Adipose tissue (tissue), 3 donors: Measurements from ENCODE around the gene ZNF576. TPM values are rescaled to one million over a fixed set of nuclear protein-coding genes. Genes with fewer than 3 reads are reported as not detected.
"Not testable (repeated sequence)": the region's sequence is repeated elsewhere in the genome, so short reads cannot be mapped to it uniquely, and the experiment has no call there.

ENCODE experiments used
- H3K27ac ChIP-seq: one replicate; pipeline ENCODE4 v1.5.1; 2013; ENCODE audit warnings: low read depth, low read length
- WGBS, 3 donors: extraction: QIAGEN DNeasy Blood & Tissue Kit; methylation state at CpG; one replicate each; pipeline ENCODE4 v1.1.7; 2013; 5-methylcytosine and 5-hydroxymethylcytosine counted together
- polyA plus RNA-seq, 3 donors: library from polyadenylated mRNA; stranded (reverse); fragments of 200-250 nt; gene quantifications; one replicate each; pipeline ENCODE4 v1.2.3, GENCODE V29; 2013
- donor health status: healthy with polysubstance abuse.
- donor health status: Bipolar disorder and iron deficiency.
- donor health status: healthy.

The ZNF576 gene
- polyA plus RNA-seq: 10 to 100 TPM; 10.4 to 15.4 (median 12.3) TPM

- H3K27ac ChIP-seq: peak within 1 kb of the TSS; percentile 85
- WGBS, 3 donors: 0 to 1% (median 0%) methylated on average over 60 of the region's 60 CpGs
Measured at GRCh38 chr19:43595999-43596841, at the start of gene ZNF576, which contains the start of gene IRGQ. Gene ZNF576, plus strand, starts transcription at chr19:43596595. Its CDS starts 514 bp downstream, at chr19:43597109. Gene IRGQ, minus strand, starts transcription at chr19:43596134. Its CDS starts 796 bp downstream, at chr19:43595338.

DNA sequence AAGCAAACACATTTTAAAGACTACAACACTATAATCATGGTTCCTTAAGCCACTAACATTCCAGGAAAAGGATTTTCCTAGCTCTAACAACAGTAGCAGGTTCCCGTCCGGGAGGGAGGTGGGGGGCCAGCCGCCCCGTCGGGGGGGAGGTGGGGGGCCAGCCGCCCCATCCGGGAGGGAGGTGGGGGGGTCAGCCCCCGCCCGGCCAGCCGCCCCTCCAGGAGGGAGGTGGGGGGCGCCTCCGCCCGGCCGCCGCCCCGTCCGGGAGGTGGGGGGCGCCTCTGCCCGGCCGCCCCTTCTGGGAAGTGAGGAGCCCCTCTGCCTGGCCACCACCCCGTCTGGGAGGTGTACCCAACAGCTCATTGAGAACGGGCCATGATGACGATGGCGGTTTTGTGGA lies 48.5 kb upstream of the ZNF576 start:
- H3K27ac ChIP-seq: not testable (repeated sequence)
- WGBS, 3 donors: 89 to 100% (median 90%) methylated on average over 5 to 17 of the region's 24 CpGs

- WGBS, 3 donors: 86 to 89% (median 86%) methylated on average over 2 of the region's 2 CpGs
- H3K27ac ChIP-seq: no peak overlapping the region
Measured at GRCh38 chr19:43548706-43549105, 47.7 kb upstream of the ZNF576 start.

DNA sequence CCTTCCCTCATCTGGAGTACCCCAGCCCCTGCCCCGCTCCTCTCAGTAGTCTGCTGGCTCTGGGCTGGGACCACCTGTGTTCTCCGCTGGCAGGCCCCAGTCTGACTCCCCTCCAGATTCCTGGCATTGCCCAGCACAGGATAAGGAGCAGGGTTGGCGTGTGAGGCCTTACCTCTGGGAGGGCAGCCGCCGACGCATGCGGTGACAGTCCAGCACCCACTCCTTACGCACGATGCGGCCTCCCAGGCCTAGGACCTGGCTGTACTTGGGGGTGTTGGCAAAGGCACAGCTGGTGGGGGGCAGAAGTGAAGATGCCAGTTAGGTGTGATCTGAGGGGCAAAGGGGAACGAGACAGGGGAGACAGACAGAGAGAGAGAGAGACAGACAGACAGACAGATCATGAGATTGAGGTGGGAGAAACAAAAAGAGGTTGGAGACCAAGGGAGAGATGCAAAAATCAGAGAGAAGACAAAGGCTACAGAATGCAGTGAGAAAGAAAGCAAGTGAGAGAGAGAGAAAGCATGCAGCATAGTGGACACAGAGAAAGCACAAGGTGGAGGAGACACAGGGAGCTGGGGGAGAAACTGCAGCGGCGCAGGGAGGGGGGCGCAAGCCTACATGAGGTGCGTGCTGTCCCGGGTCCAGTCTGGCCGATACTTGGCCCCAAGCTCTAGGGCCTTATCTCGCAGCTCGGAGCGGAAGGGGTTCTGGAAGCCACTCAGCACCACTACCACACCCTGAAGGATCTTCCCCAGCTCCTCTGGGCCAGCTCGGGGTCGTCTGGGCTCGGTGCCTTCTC lies 44.8 kb upstream of the ZNF576 start:
- no peak overlapping the region for H3K27ac ChIP-seq
- 90 to 95% (median 94%) methylated on average over 22 to 23 of the region's 23 CpGs for WGBS, 3 donors

DNA sequence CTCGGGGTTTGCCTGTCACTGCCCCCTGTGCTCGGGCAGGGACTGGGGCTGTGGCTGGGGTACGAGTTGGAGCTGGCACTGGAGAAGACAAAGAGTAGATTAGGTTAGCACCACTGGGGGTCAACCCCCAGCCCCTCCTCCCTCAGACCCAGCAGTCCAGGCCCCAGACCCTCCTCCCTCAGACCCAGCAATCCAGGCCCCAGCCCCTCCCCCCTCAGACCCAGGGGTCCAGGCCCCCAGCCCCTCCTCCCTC lies 44.3 kb upstream of the ZNF576 start:
- H3K27ac ChIP-seq: no peak overlapping the region
- 89 to 92% (median 91%) methylated on average over 3 of the region's 3 CpGs for WGBS, 3 donors

DNA sequence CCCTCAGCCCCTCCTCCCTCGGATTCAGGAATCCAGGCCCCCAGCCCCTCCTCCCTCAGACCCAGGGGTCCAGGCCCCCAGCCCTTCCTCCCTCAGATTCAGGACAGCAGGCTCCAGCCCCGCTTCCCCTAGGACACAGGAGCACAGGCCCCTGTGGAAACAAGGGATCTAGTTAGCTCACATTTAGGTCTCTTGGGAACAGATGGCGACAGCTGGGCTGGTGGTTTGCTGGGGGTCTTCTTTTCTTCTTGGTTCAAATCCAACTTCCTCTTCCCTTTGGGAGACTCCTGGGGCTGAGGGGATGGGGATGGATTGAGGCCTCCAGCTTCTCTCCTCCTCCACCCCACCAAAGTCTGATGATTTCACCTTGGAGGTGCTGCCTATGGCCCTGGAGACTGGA lies 43.8 kb upstream of the ZNF576 start:
- 73 to 93% (median 79%) methylated on average over 3 of the region's 3 CpGs for WGBS, 3 donors
- no peak overlapping the region for H3K27ac ChIP-seq

GRCh38 chr19:43553656-43554055 lies 42.7 kb upstream of the ZNF576 start:
- WGBS, 3 donors: 77 to 92% (median 81%) methylated on average over 4 of the region's 4 CpGs
- H3K27ac ChIP-seq: no peak overlapping the region

DNA sequence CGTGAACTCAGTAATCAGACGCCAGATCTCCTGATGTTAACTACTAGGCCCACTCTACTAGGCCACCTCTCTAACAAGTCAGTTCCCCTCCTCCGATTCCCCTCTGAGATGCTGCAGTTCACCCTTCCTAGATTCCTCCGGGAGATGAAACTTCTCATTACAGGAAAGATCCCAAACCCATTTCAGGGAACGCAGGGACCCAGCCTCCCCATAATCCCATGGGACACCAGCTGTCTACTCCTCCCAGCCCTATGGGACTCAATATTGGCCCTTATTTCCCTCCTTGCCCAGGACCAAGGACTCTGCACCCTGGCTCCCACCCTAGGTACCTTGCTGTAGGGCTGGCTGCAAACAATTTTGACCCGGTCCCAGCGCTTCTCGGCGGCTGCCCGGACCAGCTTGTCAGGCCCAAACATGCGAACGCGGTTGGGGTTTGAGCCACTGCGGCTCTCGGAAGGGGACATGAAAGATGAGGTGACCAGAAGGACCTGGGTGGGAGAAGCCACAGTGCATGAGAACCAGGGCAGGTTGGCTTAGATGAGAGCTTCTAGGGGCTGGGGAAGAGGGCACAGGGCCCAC lies 42.0 kb upstream of the ZNF576 start:
- WGBS, 3 donors: 92 to 99% (median 95%) methylated on average over 15 of the region's 15 CpGs
- no peak overlapping the region for H3K27ac ChIP-seq

DNA sequence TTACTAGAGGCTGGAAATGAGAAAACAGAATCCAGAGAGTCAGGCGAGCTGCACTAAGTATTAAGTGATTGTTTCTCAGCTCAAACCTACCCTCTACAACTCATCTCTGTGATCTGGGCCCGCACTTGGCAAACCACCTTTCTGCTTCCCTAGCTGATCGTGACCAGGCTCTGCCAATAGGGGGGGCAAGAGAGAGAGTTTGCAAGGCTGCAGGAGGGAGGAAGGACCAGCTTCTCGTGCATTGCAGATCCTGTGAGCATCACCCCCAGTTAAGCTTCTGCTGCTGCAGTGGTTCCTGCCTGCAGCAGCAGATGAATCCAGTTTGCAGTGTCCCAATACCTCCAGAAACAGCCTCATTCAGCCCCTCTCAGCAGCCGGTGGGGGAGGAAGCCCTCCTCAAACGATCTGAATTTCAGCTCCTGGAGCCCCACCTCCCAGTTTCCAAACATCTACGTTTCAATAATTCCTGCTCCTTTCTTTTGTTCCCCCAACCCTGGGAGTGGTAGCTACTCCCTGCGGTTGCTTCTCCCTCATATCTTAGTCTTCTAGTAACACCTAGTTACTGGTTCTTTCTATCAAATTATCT lies 41.1 kb upstream of the ZNF576 start:
- H3K27ac ChIP-seq: no peak overlapping the region
- WGBS, 3 donors: 34 to 43% (median 36%) methylated on average over 8 of the region's 8 CpGs

- H3K27ac ChIP-seq: no peak overlapping the region
- whole genome bisulfite sequencing, 3 donors: 79 to 87% (median 84%) methylated on average over 6 of the region's 6 CpGs
Measured at GRCh38 chr19:43560687-43561086, 35.7 kb upstream of the ZNF576 start.

GRCh38 chr19:43561139-43561970 lies 35.0 kb upstream of the ZNF576 start:
- no peak overlapping the region for H3K27ac ChIP-seq
- WGBS, 3 donors: 92 to 94% (median 93%) methylated on average over 12 of the region's 12 CpGs

DNA sequence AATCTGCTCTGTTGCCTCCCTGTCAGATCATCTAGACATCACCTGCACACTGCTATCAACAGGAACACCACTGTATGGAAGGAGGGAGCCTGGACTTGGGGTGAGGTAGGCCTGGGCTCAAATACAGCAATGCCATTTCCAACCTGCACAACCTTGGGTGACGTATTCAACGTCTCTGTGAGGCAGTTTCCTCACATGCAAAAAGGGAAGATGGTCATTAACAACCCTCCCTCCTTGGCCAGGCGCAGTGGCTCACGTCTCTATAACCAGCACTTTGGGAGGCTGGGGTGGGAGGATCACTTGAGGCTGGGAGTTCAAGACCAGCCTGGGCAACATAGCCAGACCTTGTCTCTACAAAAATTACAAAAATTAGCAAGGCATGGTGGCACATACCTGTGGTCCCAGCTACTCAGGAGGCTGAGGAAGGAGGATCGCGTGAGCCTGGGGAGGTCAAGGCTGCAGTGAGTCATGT lies 34.1 kb upstream of the ZNF576 start:
- H3K27ac ChIP-seq: no peak overlapping the region
- WGBS, 3 donors: 52 to 85% (median 60%) methylated on average over 6 of the region's 6 CpGs

DNA sequence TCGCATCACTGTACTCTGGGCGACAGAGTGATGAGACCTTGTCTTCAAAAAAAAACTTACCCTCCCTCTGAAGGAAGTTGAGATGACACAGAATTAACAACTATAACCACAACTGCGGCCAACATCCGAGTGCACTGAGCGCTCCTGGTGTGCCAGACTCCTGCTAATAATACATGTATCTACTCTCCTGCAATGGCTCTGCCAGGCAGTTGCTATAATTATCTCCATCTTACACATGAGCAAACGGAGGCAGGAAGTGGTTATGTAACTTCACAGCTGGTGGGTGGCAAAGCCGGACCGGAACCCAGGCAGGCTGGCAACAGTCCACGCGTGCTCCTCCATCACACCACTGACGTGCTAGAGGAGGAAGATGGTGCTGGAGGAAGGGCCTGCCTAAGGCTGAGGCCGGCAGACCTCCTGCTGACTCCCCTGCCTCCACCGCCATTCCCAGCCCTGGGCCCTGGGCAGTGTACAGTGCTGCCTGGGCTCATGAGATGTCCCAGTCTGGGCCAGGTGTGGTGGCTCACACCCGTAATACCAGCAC lies 33.6 kb upstream of the ZNF576 start:
- H3K27ac ChIP-seq: peak overlapping the region; percentile 26
- WGBS, 3 donors: 35 to 69% (median 51%) methylated on average over 14 of the region's 14 CpGs

DNA sequence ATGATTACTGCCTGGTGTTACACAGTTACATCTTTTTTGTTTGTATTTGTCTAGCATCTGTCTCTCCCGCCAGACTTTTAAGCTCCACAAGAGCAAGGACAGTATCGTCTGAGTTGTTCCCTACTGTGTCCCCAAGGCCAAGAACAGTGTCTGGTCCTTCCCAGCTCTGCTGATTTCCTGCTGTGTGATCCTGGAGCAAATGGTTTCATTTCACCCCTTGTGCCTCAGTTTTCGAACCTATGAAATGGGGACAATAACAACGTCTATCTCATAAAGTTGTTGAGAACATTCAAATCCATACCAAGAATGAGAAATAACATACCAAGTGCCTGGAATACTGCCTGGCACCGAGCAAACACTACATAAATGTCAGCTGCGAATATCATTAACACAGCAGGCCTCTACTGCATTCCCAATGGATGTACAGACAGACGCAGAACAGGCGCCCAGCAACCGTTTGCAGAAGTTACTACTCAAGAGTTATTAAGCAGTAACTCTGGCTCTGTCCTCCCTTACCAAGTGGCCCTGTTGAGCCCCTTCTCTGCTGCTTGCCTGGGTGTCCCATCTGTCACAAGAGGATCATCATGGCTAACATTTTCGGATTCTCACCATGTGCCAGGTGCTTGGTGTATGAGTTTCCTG lies 32.5 kb upstream of the ZNF576 start:
- no peak overlapping the region for H3K27ac ChIP-seq
- 83 to 93% (median 91%) methylated on average over 10 of the region's 10 CpGs for WGBS, 3 donors

GRCh38 chr19:43564800-43565199 lies 31.6 kb upstream of the ZNF576 start:
- 63 to 83% (median 70%) methylated on average over 9 of the region's 9 CpGs for WGBS, 3 donors
- H3K27ac ChIP-seq: no peak overlapping the region

DNA sequence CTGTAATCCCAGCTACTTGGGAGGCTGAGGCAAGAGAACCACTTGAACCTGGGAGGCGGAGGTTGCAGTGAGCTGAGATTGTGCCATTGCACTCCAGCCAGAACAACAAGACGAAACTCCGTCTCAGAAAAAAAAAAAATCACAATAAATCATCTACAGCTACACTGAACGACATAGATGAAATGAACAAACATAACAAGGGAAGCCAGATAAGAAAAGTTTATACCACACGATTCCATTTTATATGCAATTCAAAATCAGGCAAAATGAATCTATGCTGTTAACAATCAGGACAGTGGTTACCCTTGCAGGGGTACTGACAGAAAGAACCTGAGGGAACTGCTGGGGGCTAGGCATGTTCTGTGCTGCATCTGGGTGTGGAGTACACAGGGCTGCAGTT lies 26.7 kb upstream of the ZNF576 start:
- 68 to 89% (median 85%) methylated on average over 5 of the region's 5 CpGs for WGBS, 3 donors
- no peak overlapping the region for H3K27ac ChIP-seq

DNA sequence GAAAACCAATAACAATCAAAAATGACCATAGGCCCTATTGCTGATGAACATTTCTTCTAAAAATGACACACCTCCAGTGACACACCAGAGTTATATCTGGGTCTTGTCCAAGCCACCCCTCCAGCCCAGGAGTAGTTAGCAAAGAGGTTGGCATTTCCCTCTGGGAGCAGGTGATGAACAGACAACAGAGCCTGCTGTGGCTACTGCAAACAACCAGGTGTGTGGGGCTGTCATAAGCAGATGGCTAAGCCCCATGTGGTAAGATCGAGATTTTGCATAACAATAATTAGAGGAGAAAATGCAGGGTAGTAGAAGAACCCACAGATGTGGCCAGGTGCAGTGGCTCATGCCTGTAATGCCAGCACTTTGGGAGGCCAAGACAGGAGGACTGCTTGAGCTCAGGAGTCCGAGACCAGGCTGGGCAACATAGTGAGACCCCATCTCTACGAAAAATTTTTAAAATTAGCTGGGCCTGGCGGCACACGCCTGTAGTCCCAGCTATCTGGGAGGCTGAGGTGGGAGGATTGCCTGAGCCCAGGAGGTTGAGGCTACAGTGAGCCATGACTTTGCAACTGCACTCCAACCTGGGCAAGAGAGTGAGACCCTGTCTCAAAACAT lies 26.1 kb upstream of the ZNF576 start:
- H3K27ac ChIP-seq: no peak overlapping the region
- 84 to 91% (median 90%) methylated on average over 5 of the region's 5 CpGs for WGBS, 3 donors
